HG02588 (cell line): ENCODE results near the gene COX10.

ENCODE experiments used
- ATAC-seq: cut with Tn5 transposase; IDR thresholded peaks from one replicate; pipeline ENCODE4 v1.9.1; 2021; ENCODE audit warnings: mild to moderate bottlenecking, moderate library complexity; ENCODE audit not compliant: unreplicated experiment

Gene COX10

GRCh38 chr17:14068542-14069250 is 608 bp upstream of the COX10 start:
- peak; percentile 13 for ATAC-seq

GRCh38 chr17:14070344-14070984 is 1.2 kb downstream of the COX10 start:
- ATAC-seq = no peak

- no peak for ATAC-seq
These were observed 3.6 kb downstream of the COX10 start for GRCh38 chr17:14072881-14073280.

GRCh38 chr17:14078027-14078426 is 8.7 kb downstream of the COX10 start:
- ATAC-seq = no peak

- no peak for ATAC-seq
These were observed 11.5 kb downstream of the COX10 start for GRCh38 chr17:14080847-14081251.

- no peak for ATAC-seq
These were observed 13.5 kb downstream of the COX10 start for GRCh38 chr17:14082848-14083247.

GRCh38 chr17:14084955-14085354 is 15.7 kb downstream of the COX10 start:
- no peak for ATAC-seq

GRCh38 chr17:14086189-14086588 is 16.9 kb downstream of the COX10 start:
- ATAC-seq = no peak

- no peak for ATAC-seq
These were observed 19.9 kb downstream of the COX10 start for GRCh38 chr17:14089179-14089578.

- ATAC-seq = no peak
These were observed 22.1 kb downstream of the COX10 start for GRCh38 chr17:14091367-14091766.

- no peak for ATAC-seq
These were observed 23.5 kb downstream of the COX10 start for GRCh38 chr17:14092808-14093207.

GRCh38 chr17:14094676-14095601 is 25.6 kb downstream of the COX10 start:
- no peak for ATAC-seq

GRCh38 chr17:14095631-14096030 is 26.3 kb downstream of the COX10 start:
- ATAC-seq = no peak

GRCh38 chr17:14098246-14098645 is 28.9 kb downstream of the COX10 start:
- ATAC-seq = no peak

- ATAC-seq = no peak
These were observed 32.7 kb downstream of the COX10 start for GRCh38 chr17:14101976-14102375.

GRCh38 chr17:14103836-14104235 is 34.5 kb downstream of the COX10 start:
- no peak for ATAC-seq

GRCh38 chr17:14104734-14105133 is 35.4 kb downstream of the COX10 start:
- ATAC-seq = no peak

GRCh38 chr17:14107889-14108288 is 38.6 kb downstream of the COX10 start:
- ATAC-seq = no peak

- ATAC-seq = no peak
These were observed 43.1 kb downstream of the COX10 start for GRCh38 chr17:14112407-14112806.

- ATAC-seq = no peak
These were observed 43.8 kb downstream of the COX10 start for GRCh38 chr17:14113137-14113536.

GRCh38 chr17:14116263-14117024 is 47.1 kb downstream of the COX10 start:
- ATAC-seq = no peak
